ENCODE measurements around the gene ADNP2.

GRCh38 chr18:80175451-80176204, 66.6 kb downstream of the ADNP2 start:
- TF ChIP-seq CTCF (IDR thresholded peaks at IDR 0.05): no peak
- no peak for TF ChIP-seq POLR2A (IDR thresholded peaks at IDR 0.05)
- TF ChIP-seq POLR2AphosphoS5 (IDR thresholded peaks at IDR 0.05): no peak
